ENCODE measurements around the gene PRAME. TPM values are rescaled to one million over a fixed set of nuclear protein-coding genes. Genes with fewer than 3 reads are reported as not detected.

PRAME gene
- total and polyA plus RNA-seq, 2 donors (not counting 1 experiment from before 2014, with no cell fraction given): 0.20 TPM; not detected in 1

DNA sequence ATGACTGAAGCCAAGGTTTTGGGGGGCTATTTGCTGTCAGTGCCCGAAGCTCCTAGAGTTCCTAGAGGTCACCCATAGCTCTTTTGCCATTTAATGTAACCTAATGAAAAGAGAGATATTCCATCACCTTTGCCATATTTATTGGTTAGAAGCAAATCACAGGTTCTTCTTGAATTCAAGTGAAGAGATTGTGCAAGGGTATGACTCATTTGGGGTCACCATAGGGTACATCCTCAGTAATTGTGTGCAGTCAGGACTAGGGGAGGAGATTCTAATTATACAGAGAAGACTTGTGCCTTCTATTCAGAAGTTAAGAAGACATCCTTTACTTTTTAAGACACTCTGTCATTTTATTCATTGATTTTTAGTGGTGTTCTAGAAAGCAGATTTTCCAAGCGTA, 6.9 kb upstream of the PRAME start:
- Histone ChIP-seq H3K27me3 (ENCODE audit: control insufficient read depth, insufficient read depth, low read length) (no peaks in the 10 kb centered on the region), H2AFZ (ENCODE audit: low read length) (no peak overlapping the region), H3K79me2 (ENCODE audit: control insufficient read depth, insufficient read depth, low read length) (no peaks in the 10 kb centered on the region), H3K4me2 (ENCODE audit: extremely low read depth, insufficient read depth, low read length) (no peak overlapping the region), H3K9me3 (ENCODE audit: control insufficient read depth, insufficient read depth, low read depth, low read length) (no peaks in the 10 kb centered on the region), H4K20me1 (ENCODE audit: control insufficient read depth, extremely low read depth, insufficient read depth, low read length) (no peaks in the 10 kb centered on the region), H3K36me3 (ENCODE audit: control insufficient read depth, insufficient read depth, low read length) (no peaks in the 10 kb centered on the region), H3K4me3 (replicated peaks in 1 of 4; ENCODE audit: control extremely low read depth in 1 of 4, insufficient read depth in 1 of 4, low read depth in 3 of 4, low read length in 4 of 4) (no peak overlapping the region), H3K4me1 (ENCODE audit: control insufficient read depth, extremely low read depth, insufficient read depth, low read length) (no peaks in the 10 kb centered on the region), H3K9ac (ENCODE audit: insufficient read depth, low read length) (no peak overlapping the region), H3K27ac (ENCODE audit: insufficient read depth, low read length) (no peak overlapping the region)
- peak; percentile 3 to 76 for DNase-seq (ENCODE audit: low read depth in 2 of 2)
- no peak for TF ChIP-seq EZH2 (IDR thresholded peaks at IDR 0.05; ENCODE audit: low read length, missing control alignments)
- TF ChIP-seq, protein P1, sequence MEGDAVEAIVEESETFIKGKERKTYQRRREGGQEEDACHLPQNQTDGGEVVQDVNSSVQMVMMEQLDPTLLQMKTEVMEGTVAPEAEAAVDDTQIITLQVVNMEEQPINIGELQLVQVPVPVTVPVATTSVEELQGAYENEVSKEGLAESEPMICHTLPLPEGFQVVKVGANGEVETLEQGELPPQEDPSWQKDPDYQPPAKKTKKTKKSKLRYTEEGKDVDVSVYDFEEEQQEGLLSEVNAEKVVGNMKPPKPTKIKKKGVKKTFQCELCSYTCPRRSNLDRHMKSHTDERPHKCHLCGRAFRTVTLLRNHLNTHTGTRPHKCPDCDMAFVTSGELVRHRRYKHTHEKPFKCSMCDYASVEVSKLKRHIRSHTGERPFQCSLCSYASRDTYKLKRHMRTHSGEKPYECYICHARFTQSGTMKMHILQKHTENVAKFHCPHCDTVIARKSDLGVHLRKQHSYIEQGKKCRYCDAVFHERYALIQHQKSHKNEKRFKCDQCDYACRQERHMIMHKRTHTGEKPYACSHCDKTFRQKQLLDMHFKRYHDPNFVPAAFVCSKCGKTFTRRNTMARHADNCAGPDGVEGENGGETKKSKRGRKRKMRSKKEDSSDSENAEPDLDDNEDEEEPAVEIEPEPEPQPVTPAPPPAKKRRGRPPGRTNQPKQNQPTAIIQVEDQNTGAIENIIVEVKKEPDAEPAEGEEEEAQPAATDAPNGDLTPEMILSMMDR (conservative IDR thresholded peaks at IDR 0.05 in 1 of 2, IDR thresholded peaks at IDR 0.05 in 1 of 2; ENCODE audit: low read depth in 1 of 2, low read length in 2 of 2): no peak

DNA sequence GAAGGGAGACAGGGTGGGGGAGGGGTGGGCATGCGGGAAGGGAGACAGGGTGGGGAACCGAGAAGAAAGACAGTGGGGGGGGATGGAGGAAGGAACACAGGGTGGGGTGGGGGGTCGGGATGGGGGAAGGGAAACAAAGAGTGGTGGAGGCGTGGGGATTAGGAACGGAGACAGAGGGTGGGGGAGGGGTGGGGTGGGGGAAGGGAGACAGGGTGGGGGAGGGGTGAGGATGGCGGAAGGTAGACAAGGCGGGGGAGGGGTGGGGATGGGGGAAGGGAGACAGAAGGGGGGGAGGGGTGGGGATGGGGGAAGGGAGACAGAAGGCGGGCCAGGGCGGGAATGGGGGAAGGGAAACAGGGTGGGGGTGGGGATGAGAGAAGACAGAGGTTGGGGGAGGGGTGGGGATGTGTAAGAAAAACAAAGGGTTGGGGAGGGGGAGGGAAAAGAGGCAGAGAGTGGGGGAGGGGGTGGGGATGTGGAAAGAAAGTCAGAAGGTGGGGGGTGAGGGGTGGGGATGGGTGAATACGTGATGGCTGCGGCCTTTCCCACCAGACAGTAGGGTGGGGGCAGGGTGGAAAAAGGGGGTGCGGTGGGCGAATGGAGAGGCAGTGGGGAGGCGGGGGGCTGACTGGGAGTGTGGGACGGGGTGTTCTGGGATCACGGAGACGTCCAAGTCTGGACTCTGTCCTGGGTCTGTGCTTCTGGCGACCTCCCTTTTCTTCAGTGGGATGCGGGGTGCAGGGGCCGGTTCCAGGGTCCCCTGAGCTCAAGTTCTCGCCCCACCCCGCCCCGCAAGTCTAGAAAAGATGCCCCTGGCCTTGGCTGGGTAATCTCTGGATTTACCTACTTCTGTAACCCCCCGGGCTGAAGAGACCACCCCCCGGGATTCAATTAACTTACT, 744 bp downstream of the PRAME start:
- no peaks in the 10 kb centered on the region for H3K79me2 ChIP-seq (ENCODE audit: control insufficient read depth, insufficient read depth, low read length)
- no peaks in the 10 kb centered on the region for H3K9me3 ChIP-seq (ENCODE audit: control insufficient read depth, insufficient read depth, low read depth, low read length)
- no peaks in the 10 kb centered on the region for H3K36me3 ChIP-seq (ENCODE audit: control insufficient read depth, insufficient read depth, low read length)
- TF ChIP-seq, protein P1 (conservative IDR thresholded peaks at IDR 0.05 in 1 of 2, IDR thresholded peaks at IDR 0.05 in 1 of 2; ENCODE audit: low read depth in 1 of 2, low read length in 2 of 2): no peak
- no peak for TF ChIP-seq EZH2 (IDR thresholded peaks at IDR 0.05; ENCODE audit: low read length, missing control alignments)
- no peak overlapping the region for H2AFZ ChIP-seq (ENCODE audit: low read length)
- H4K20me1 ChIP-seq (ENCODE audit: control insufficient read depth, extremely low read depth, insufficient read depth, low read length): no peaks in the 10 kb centered on the region
- H3K9ac ChIP-seq (ENCODE audit: insufficient read depth, low read length): no peak overlapping the region
- H3K4me2 ChIP-seq (ENCODE audit: extremely low read depth, insufficient read depth, low read length): no peak overlapping the region
- no peaks in the 10 kb centered on the region for H3K27me3 ChIP-seq (ENCODE audit: control insufficient read depth, insufficient read depth, low read length)
- H3K27ac ChIP-seq (ENCODE audit: insufficient read depth, low read length): no peak overlapping the region
- no peak overlapping the region for H3K4me3 ChIP-seq (replicated peaks in 1 of 4; ENCODE audit: control extremely low read depth in 1 of 4, insufficient read depth in 1 of 4, low read depth in 3 of 4, low read length in 4 of 4)
- no peaks in the 10 kb centered on the region for H3K4me1 ChIP-seq (ENCODE audit: control insufficient read depth, extremely low read depth, insufficient read depth, low read length)
- DNase-seq (ENCODE audit: low read depth in 2 of 2): no peak

DNA sequence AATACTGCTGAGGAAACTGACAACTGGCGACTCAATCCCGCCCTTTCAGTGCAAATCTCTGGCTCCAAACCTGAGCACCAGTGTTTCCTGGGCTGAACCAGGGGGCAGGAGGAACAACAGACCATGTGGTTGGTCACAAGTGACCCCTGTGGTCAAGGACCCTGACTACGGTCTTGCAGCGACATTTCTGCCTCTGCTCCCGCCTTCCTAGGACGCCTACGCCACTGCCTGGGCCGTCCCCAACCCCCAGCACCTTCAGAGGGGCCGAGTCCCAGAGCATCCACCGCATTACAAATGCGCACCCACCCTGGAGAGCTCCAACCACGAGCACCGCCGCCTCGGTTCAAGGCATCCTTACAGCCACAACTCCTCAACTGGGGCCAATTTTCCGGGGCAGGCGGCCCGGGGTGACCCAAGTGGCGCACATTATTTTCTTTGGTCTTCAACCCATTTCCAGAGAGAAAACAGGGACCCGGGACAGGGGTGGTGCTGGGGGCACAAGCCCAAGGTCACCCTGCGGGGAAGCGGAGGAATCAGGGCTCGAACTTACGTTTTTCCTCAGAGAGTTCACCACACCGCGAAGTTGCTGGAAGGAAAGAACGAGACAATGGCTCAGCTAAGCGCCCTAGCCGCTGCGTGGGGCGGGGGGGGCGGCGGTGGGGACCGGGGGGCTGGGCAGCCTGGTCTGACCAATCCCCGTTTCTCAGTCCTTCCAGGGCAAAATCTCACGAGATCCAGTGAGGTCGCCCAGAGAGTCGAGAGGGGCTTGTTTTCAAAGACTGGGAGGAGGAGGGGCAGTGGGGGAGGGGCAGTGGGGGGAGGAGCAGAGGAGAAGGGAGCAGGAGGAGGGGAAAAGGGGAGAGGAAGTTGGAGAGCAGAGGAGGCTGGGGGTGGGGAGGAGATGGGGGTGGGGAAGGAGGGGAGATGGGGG, 1.8 kb downstream of the PRAME start:
- no peak overlapping the region for H3K9ac ChIP-seq (ENCODE audit: insufficient read depth, low read length)
- no peak overlapping the region for H3K27ac ChIP-seq (ENCODE audit: insufficient read depth, low read length)
- H4K20me1 ChIP-seq (ENCODE audit: control insufficient read depth, extremely low read depth, insufficient read depth, low read length): no peaks in the 10 kb centered on the region
- H3K79me2 ChIP-seq (ENCODE audit: control insufficient read depth, insufficient read depth, low read length): no peaks in the 10 kb centered on the region
- no peaks in the 10 kb centered on the region for H3K36me3 ChIP-seq (ENCODE audit: control insufficient read depth, insufficient read depth, low read length)
- TF ChIP-seq, protein P1 (conservative IDR thresholded peaks at IDR 0.05 in 1 of 2, IDR thresholded peaks at IDR 0.05 in 1 of 2; ENCODE audit: low read depth in 1 of 2, low read length in 2 of 2): no peak
- no peak for TF ChIP-seq EZH2 (IDR thresholded peaks at IDR 0.05; ENCODE audit: low read length, missing control alignments)
- no peaks in the 10 kb centered on the region for H3K27me3 ChIP-seq (ENCODE audit: control insufficient read depth, insufficient read depth, low read length)
- no peak overlapping the region for H3K4me2 ChIP-seq (ENCODE audit: extremely low read depth, insufficient read depth, low read length)
- H3K4me1 ChIP-seq (ENCODE audit: control insufficient read depth, extremely low read depth, insufficient read depth, low read length): no peaks in the 10 kb centered on the region
- DNase-seq (ENCODE audit: low read depth in 2 of 2): no peak
- no peak overlapping the region for H3K4me3 ChIP-seq (replicated peaks in 1 of 4; ENCODE audit: control extremely low read depth in 1 of 4, insufficient read depth in 1 of 4, low read depth in 3 of 4, low read length in 4 of 4)
- no peaks in the 10 kb centered on the region for H3K9me3 ChIP-seq (ENCODE audit: control insufficient read depth, insufficient read depth, low read depth, low read length)
- H2AFZ ChIP-seq (ENCODE audit: low read length): no peak overlapping the region

Measured in fibroblast of lung (primary cell).